Activated naive CD4-positive, alpha-beta T cell treated with anti-CD3 and anti-CD28 coated beads, Interleukin-2, amount 10 ng/mL, durations not matched to agents 7 days and 5 days (primary cell): ENCODE results near the gene SNCAIP.
"Not testable (repeated sequence)": the region's sequence is repeated elsewhere in the genome, so short reads cannot be mapped to it uniquely, and the experiment has no call there.

ENCODE experiments used
- CTCF ChIA-PET: fragments of 350-600 bp; sonication (Branson Sonifier 250); formaldehyde crosslinking; loops from one replicate; lab custom pipeline; 2021; ENCODE audit warnings: antibody characterized with exemption; lab: Charles Lee
- DNase-seq: peaks from one replicate; pipeline ENCODE4 v3.0.0-alpha.2; 2020
- H3K27ac Mint-ChIP-seq: one replicate; pipeline ENCODE4 v1.8.0; 2021; ENCODE audit warnings: mild to moderate bottlenecking, moderate library complexity, mixed read lengths
- H3K27me3 Mint-ChIP-seq: one replicate; pipeline ENCODE4 v1.8.0; 2021; ENCODE audit warnings: mild to moderate bottlenecking, mixed read lengths
- H3K36me3 Mint-ChIP-seq: one replicate; pipeline ENCODE4 v1.8.0; 2021; ENCODE audit warnings: mixed read lengths
- H3K4me1 Mint-ChIP-seq: one replicate; pipeline ENCODE4 v1.8.0; 2021; ENCODE audit warnings: mixed read lengths
- H3K4me3 Mint-ChIP-seq: one replicate; pipeline ENCODE4 v1.8.0; 2021; ENCODE audit warnings: mild to moderate bottlenecking, moderate library complexity, mixed read lengths
- H3K9me3 Mint-ChIP-seq: one replicate; pipeline ENCODE4 v1.8.0; 2021; ENCODE audit warnings: mixed read lengths

The SNCAIP gene

GRCh38 chr5:122330881-122331280, 18.8 kb downstream of the SNCAIP start:
- H3K27ac Mint-ChIP-seq, result no peak overlapping the region

DNA sequence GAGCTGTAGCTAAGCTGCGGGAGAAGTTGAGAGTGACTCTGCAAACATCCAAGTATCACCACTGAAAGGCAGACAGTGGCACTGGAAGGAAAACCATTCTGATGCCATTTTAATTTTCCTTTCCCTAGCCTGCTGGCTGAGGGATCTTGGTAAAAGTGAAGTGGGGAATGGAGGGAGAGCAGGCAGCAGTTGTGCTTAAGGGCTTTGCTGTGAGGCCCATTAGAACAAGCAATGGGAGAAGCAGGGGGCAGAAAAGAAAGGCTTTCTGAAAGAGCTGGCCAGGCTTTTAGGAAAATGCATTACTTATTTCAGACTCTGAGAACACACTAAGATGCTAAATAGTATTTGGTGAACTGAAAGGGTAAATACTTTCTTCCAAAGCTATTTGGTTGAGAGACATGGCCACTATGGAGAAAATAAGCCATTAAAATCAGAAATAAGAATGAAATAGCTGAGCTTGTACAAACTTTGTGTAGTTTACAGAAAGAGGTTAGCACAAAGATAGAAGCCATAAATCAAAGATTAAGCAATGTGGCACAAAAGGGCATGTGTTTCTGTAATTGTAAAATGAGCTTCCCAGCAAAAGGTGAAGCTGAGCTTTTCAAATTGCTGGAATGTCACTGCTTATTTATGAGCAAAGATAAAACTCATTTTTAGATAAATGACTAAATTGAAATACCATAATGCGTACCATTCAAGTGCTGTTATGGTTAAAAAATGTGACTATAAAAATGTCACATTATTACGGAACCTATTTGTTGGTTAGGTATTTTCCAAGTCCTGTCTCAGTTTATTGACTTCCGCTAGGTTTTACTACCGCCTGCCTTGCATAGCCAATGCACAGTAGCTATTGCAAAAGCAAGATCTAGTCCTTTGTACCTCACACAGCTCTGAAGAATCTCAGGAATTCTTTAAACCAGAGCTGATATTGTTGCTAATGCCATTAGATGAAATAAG, 20.8 kb downstream of the SNCAIP start:
- Mint-ChIP-seq H3K4me3 (no peak overlapping the region), H3K27me3 (no peaks in the 10 kb centered on the region), H3K27ac (no peak overlapping the region), H3K9me3 (no peaks in the 10 kb centered on the region), H3K36me3 (no peaks in the 10 kb centered on the region), H3K4me1 (no peaks in the 10 kb centered on the region)
- no peak for DNase-seq
- CTCF ChIA-PET, result no interaction called here

More at GRCh38 chr5:122330881-122331280, 18.8 kb downstream of the SNCAIP start:
- no peaks in the 10 kb centered on the region for H3K27me3 Mint-ChIP-seq
- no peak overlapping the region for H3K4me3 Mint-ChIP-seq
- H3K9me3 Mint-ChIP-seq, result no peaks in the 10 kb centered on the region
- H3K36me3 Mint-ChIP-seq, result no peaks in the 10 kb centered on the region
- H3K4me1 Mint-ChIP-seq, result no peaks in the 10 kb centered on the region
- CTCF ChIA-PET, result no interaction called here
- no peak for DNase-seq

DNA sequence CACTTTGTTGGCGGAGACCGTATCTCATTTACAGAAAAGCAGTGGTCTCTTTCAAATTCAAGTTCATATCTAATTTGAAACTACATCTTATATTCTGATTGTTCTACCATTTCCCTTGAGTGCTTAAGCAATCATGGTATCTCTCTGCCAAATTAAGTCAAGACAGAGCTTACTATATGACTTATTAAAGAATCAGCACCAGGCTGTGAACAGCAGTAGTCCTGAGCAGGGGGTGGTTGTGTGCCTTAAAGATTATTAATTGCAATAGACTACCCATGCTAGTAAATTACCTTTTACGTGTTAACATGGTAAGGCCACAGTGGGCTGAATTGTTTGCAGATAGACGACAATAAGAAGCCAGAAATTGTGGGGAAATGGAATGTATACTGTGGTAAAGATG, 21.5 kb downstream of the SNCAIP start:
- no peaks in the 10 kb centered on the region for H3K36me3 Mint-ChIP-seq
- H3K27ac Mint-ChIP-seq, result no peak overlapping the region
- H3K4me3 Mint-ChIP-seq, result no peak overlapping the region
- no peaks in the 10 kb centered on the region for H3K9me3 Mint-ChIP-seq
- H3K4me1 Mint-ChIP-seq, result no peaks in the 10 kb centered on the region
- no peak for DNase-seq
- no peaks in the 10 kb centered on the region for H3K27me3 Mint-ChIP-seq
- CTCF ChIA-PET, result no interaction called here

DNA sequence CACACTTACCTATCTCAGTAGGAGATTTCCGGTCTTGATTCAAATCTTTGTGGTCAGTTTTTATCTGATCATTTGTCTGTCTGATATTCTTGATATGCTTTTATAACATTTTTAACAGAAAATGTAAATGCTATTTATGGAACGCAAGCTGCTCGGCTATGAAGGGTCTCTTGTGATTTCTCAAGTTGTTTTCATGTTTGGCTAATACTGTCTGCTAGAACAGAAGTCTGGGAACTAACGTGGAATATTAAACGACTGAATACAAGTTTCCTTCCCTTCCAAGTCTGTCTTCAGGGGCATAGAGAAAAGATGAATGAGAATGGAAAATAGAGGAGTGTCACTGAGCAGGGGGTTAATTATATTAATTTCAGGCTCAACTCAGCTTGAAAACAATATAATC, 27.6 kb downstream of the SNCAIP start:
- Mint-ChIP-seq H3K4me1 (no peaks in the 10 kb centered on the region), H3K4me3 (no peak overlapping the region), H3K27me3 (no peaks in the 10 kb centered on the region), H3K36me3 (no peaks in the 10 kb centered on the region), H3K27ac (no peak overlapping the region), H3K9me3 (no peaks in the 10 kb centered on the region)
- DNase-seq, result no peak
- CTCF ChIA-PET, result no interaction called here

DNA sequence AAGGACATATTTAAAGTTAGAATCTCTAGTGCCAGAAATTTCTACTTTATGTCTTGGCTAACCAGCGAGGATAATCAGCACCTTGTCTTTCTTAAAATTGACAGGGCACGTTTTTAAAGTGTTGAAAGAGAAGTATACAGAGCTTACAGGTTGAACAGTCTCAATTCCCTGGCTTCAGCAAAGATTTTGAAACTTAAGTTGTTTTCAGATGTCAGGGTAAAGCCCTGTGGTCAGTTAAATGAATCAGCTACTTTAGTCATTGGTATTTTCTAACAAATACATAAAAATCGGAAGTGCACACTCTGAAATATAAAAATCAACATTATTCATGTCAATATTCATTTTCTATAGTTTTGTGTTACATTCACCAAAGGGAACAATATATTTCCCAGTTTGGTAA, 29.1 kb downstream of the SNCAIP start:
- Mint-ChIP-seq H3K4me3 (no peak overlapping the region), H3K27me3 (no peaks in the 10 kb centered on the region), H3K36me3 (no peaks in the 10 kb centered on the region), H3K27ac (no peak overlapping the region), H3K4me1 (no peaks in the 10 kb centered on the region), H3K9me3 (no peaks in the 10 kb centered on the region)
- DNase-seq, result no peak
- CTCF ChIA-PET, result no interaction called here

GRCh38 chr5:122342256-122342655, 30.2 kb downstream of the SNCAIP start:
- CTCF ChIA-PET, result no interaction called here
- no peaks in the 10 kb centered on the region for H3K4me1 Mint-ChIP-seq
- H3K9me3 Mint-ChIP-seq, result no peaks in the 10 kb centered on the region
- H3K36me3 Mint-ChIP-seq, result no peaks in the 10 kb centered on the region
- DNase-seq, result no peak
- H3K27ac Mint-ChIP-seq, result no peak overlapping the region
- no peaks in the 10 kb centered on the region for H3K27me3 Mint-ChIP-seq
- H3K4me3 Mint-ChIP-seq, result no peak overlapping the region

DNA sequence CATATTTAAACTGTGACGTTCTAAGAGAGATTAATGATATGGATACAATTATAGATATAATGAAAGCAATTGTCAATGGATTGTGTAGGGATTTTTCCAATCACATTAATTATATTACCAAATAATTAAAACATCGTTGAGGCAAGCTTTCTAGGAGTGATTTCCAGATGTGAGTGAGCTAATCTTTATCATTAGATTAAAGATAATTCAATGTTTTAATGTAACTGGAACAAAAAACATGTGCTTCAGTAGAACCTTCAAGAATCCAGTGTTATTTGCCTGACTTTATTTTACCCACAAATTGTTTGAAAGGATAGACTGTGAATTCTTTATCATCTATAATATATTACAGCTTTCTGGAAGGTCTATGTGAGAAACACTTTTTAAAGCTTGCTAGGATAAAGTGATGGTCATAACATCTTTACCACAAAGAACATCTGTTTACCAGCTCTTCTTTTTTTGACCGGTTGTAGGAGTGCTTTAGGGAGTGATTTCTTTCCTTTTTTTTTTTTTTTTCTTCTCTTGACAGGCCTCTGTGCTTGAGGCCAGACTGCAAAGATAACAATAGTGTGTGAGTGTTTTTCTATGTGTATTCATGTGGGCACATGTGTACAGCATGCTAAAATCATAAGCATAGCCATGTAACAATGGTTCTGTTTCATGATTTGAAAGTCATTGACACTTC, 35.0 kb downstream of the SNCAIP start:
- H3K9me3 Mint-ChIP-seq, result no peaks in the 10 kb centered on the region
- H3K4me1 Mint-ChIP-seq, result no peaks in the 10 kb centered on the region
- no peak for DNase-seq
- CTCF ChIA-PET, result no interaction called here
- H3K36me3 Mint-ChIP-seq, result no peaks in the 10 kb centered on the region
- no peak overlapping the region for H3K27ac Mint-ChIP-seq
- H3K27me3 Mint-ChIP-seq, result no peaks in the 10 kb centered on the region
- no peak overlapping the region for H3K4me3 Mint-ChIP-seq

GRCh38 chr5:122350496-122350895, 38.5 kb downstream of the SNCAIP start:
- H3K4me1 Mint-ChIP-seq, result no peaks in the 10 kb centered on the region
- H3K27me3 Mint-ChIP-seq, result no peaks in the 10 kb centered on the region
- H3K27ac Mint-ChIP-seq, result no peak overlapping the region
- H3K4me3 Mint-ChIP-seq, result no peak overlapping the region
- DNase-seq, result no peak
- no peaks in the 10 kb centered on the region for H3K9me3 Mint-ChIP-seq
- CTCF ChIA-PET, result no interaction called here
- no peaks in the 10 kb centered on the region for H3K36me3 Mint-ChIP-seq

DNA sequence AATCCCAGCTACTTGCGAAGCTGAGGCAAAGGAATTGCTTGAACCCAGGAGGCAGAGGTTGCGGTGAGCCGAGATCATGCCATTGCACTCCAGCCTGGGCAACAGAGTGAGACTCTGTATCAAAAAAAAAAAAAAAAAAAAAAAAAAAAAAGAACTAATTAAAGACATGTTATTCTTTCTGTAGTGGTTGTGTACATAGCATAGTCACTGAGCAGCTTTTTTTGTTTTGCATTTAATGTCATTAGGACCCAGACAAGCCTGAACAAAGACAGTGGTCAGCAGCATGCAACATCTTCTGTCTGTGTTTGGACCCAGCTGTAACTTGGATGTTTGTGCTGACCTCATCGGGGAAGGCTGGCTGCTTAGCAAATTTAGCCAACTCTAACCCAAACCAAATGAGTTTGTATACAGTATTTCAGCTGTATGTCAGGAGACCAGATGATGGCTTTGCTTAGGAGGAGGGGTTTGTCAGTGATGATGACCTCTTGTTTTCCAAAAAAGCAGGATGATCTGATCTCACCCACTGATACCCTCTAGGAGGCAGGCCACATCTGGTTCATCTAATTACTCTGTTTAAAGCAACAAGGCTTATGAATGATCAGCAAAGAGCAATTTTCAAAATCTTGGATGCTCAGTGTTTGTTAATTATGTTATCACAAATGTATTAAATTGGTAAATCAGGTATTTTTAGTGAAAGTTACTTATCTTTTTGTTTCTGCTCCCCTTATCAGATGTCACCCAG, 39.5 kb downstream of the SNCAIP start:
- Mint-ChIP-seq H3K4me3 (no peak overlapping the region), H3K4me1 (no peaks in the 10 kb centered on the region), H3K27me3 (no peaks in the 10 kb centered on the region), H3K36me3 (no peaks in the 10 kb centered on the region), H3K27ac (no peak overlapping the region), H3K9me3 (no peaks in the 10 kb centered on the region)
- DNase-seq, result no peak
- CTCF ChIA-PET, result no interaction called here

GRCh38 chr5:122352331-122352730, 40.3 kb downstream of the SNCAIP start:
- H3K27ac Mint-ChIP-seq, result no peak overlapping the region
- CTCF ChIA-PET, result no interaction called here
- no peaks in the 10 kb centered on the region for H3K36me3 Mint-ChIP-seq
- H3K27me3 Mint-ChIP-seq, result no peaks in the 10 kb centered on the region
- DNase-seq, result no peak
- H3K4me1 Mint-ChIP-seq, result no peaks in the 10 kb centered on the region
- no peaks in the 10 kb centered on the region for H3K9me3 Mint-ChIP-seq
- H3K4me3 Mint-ChIP-seq, result no peak overlapping the region

DNA sequence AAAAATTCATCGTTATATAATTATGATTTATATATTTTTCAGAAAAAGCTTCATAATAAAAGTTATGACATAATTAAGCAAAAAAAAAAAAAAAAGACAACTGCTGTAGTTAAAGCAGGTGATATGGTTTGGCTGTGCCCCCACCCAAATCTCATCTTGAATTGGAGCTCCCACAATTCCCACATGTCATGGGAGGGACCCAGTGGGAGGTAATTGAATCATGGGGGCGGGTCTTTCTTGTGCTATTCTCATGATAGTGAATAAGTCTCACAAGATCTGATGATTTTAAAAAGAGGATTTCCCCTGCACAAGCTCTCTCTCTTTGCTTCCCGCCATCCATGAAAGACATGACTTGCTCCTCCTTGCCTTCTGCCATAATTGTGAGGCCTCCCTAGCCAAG, 41.3 kb downstream of the SNCAIP start:
- H3K4me1 Mint-ChIP-seq, H3K27me3 Mint-ChIP-seq, H3K4me3 Mint-ChIP-seq, DNase-seq, H3K36me3 Mint-ChIP-seq, CTCF ChIA-PET, H3K9me3 Mint-ChIP-seq, H3K27ac Mint-ChIP-seq: not testable (repeated sequence)

- Mint-ChIP-seq H3K36me3 (no peaks in the 10 kb centered on the region), H3K27me3 (no peaks in the 10 kb centered on the region), H3K27ac (no peak overlapping the region), H3K4me3 (no peak overlapping the region), H3K4me1 (no peaks in the 10 kb centered on the region), H3K9me3 (no peaks in the 10 kb centered on the region)
- DNase-seq, result no peak
- CTCF ChIA-PET, result no interaction called here
Observed at GRCh38 chr5:122354293-122354692, 42.3 kb downstream of the SNCAIP start.

GRCh38 chr5:122355324-122355723, 43.3 kb downstream of the SNCAIP start:
- DNase-seq, result no peak
- Mint-ChIP-seq H3K27ac (no peak overlapping the region), H3K4me3 (no peak overlapping the region), H3K4me1 (no peaks in the 10 kb centered on the region), H3K36me3 (no peaks in the 10 kb centered on the region), H3K27me3 (no peaks in the 10 kb centered on the region), H3K9me3 (no peaks in the 10 kb centered on the region)
- CTCF ChIA-PET, result no interaction called here

- no peaks in the 10 kb centered on the region for H3K27me3 Mint-ChIP-seq
- H3K4me3 Mint-ChIP-seq, result no peak overlapping the region
- CTCF ChIA-PET, result no interaction called here
- H3K4me1 Mint-ChIP-seq, result no peaks in the 10 kb centered on the region
- H3K36me3 Mint-ChIP-seq, result no peaks in the 10 kb centered on the region
- no peaks in the 10 kb centered on the region for H3K9me3 Mint-ChIP-seq
- no peak for DNase-seq
- H3K27ac Mint-ChIP-seq, result no peak overlapping the region
Observed at GRCh38 chr5:122356855-122357254, 44.8 kb downstream of the SNCAIP start.
